IMR-90 (cell line): ENCODE results near the gene NF2. TPM values are rescaled to one million over a fixed set of nuclear protein-coding genes. Genes with fewer than 3 reads are reported as not detected.

Experiments used
- ATAC-seq: fragments of 200-7000 bp; cut with Tn5 transposase; 2 replicates; pipeline ENCODE4 v1.9.1; 2020; ENCODE audit warnings: low read depth, mild to moderate bottlenecking, moderate library complexity
- BruUV-seq: library from RNA; stranded (reverse); fragments of 400-500 nt; replicated peaks from 2 replicates; lab custom pipeline; 2021; lab: Mats Ljungman, UMichigan
- CTCF ChIA-PET: fragments of 300-600 bp; formaldehyde crosslinking; extraction: SDS; loops from one replicate; lab custom pipeline; 2021; ENCODE audit warnings: antibody characterized with exemption; lab: Yijun Ruan, JAX
- POLR2A ChIA-PET: fragments of 300-600 bp; sonication (Branson Sonifier 250); formaldehyde crosslinking; loops from one replicate; lab custom pipeline; 2022; ENCODE audit warnings: antibody characterized with exemption; ENCODE audit not compliant: unreplicated experiment; lab: Charles Lee
- DNase-seq: peaks from one replicate; pipeline ENCODE4 v3.0.0; 2013
- H2AFZ ChIP-seq: replicated peaks from 2 replicates; pipeline ENCODE3; 2013; ENCODE audit warnings: low read length, mild to moderate bottlenecking; ENCODE audit not compliant: poor library complexity
- H2AK5ac ChIP-seq: 2 replicates; pipeline ENCODE4 v1.6.1; 2013; ENCODE audit warnings: low read depth, low read length, inconsistent platforms
- H2AK9ac ChIP-seq: replicated peaks from 2 replicates; pipeline ENCODE3; 2013; ENCODE audit warnings: mild to moderate bottlenecking, low read depth, low read length, moderate library complexity; ENCODE audit not compliant: poor library complexity
- H2BK120ac ChIP-seq: 2 replicates; pipeline ENCODE4 v1.6.1; 2013; ENCODE audit warnings: low read depth, low read length, inconsistent platforms
- H2BK15ac ChIP-seq: 3 replicates; pipeline ENCODE4 v1.6.1; 2013; ENCODE audit warnings: low read depth, low read length, inconsistent platforms
- H2BK20ac ChIP-seq: 2 replicates; pipeline ENCODE4 v1.6.1; 2013; ENCODE audit warnings: low read depth, mild to moderate bottlenecking, inconsistent platforms, low read length, moderate library complexity
- H2BK5ac ChIP-seq: 2 replicates; pipeline ENCODE4 v1.6.1; 2013; ENCODE audit warnings: mild to moderate bottlenecking, low read depth, low read length, inconsistent platforms; ENCODE audit not compliant: poor library complexity, severe bottlenecking
- H3K14ac ChIP-seq: replicated peaks from 2 replicates; pipeline ENCODE4 v1.6.1; 2013; ENCODE audit warnings: low read depth, low read length, inconsistent platforms
- H3K18ac ChIP-seq: 2 replicates; pipeline ENCODE4 v1.6.1; 2013; ENCODE audit warnings: low read depth, low read length, control low read depth
- H3K23ac ChIP-seq: 2 replicates; pipeline ENCODE4 v1.6.1; 2013; ENCODE audit warnings: low read depth, low read length, inconsistent platforms
- H3K27ac ChIP-seq: 2 replicates; pipeline ENCODE4 v1.5.1; 2013; ENCODE audit warnings: mild to moderate bottlenecking, control low read depth, low read length; ENCODE audit not compliant: insufficient read depth
- H3K27me3 ChIP-seq: 2 replicates; pipeline ENCODE4 v1.6.1; 2013; ENCODE audit warnings: low read length; ENCODE audit not compliant: control insufficient read depth, insufficient read depth
- H3K36me3 ChIP-seq: 2 replicates; pipeline ENCODE4 v1.6.1; 2013; ENCODE audit warnings: low read length, mixed read lengths; ENCODE audit not compliant: control insufficient read depth, insufficient read depth
- H3K4ac ChIP-seq: 2 replicates; pipeline ENCODE4 v1.6.1; 2013; ENCODE audit warnings: low read depth, low read length, inconsistent platforms
- H3K4me1 ChIP-seq: 2 replicates; pipeline ENCODE4 v1.6.1; 2013; ENCODE audit warnings: low read length, mixed read lengths; ENCODE audit not compliant: control insufficient read depth, insufficient read depth
- H3K4me2 ChIP-seq: 2 replicates; pipeline ENCODE4 v1.6.1; 2013; ENCODE audit warnings: low read depth, mild to moderate bottlenecking, control low read depth, low read length, moderate library complexity
- H3K4me3 ChIP-seq: 2 replicates; pipeline ENCODE4 v1.5.1; 2013; ENCODE audit warnings: low read depth, mild to moderate bottlenecking, control low read depth, low read length, moderate library complexity; ENCODE audit not compliant: insufficient read depth
- H3K56ac ChIP-seq: 2 replicates; pipeline ENCODE4 v1.6.1; 2013; ENCODE audit warnings: low read length, inconsistent platforms; ENCODE audit not compliant: insufficient read depth; ENCODE audit errors: extremely low read depth
- H3K79me1 ChIP-seq, 2 experiments: 2 replicates each; pipeline ENCODE4 v1.6.1; 2013; ENCODE audit warnings: low read length in 2 of 2, inconsistent platforms in 1 of 2, low read depth in 1 of 2
- H3K9ac ChIP-seq: 2 replicates; pipeline ENCODE4 v1.6.1; 2013; ENCODE audit warnings: low read depth, low read length, control low read depth
- H3K9me1 ChIP-seq: 2 replicates; pipeline ENCODE4 v1.6.1; 2013; ENCODE audit warnings: low read length, inconsistent platforms; ENCODE audit not compliant: insufficient read depth
- H3K9me3 ChIP-seq: 2 replicates; pipeline ENCODE4 v1.6.1; 2013; ENCODE audit warnings: low read length; ENCODE audit not compliant: control insufficient read depth, insufficient read depth
- H4K20me1 ChIP-seq: 2 replicates; pipeline ENCODE4 v1.6.1; 2013; ENCODE audit warnings: low read length, inconsistent platforms; ENCODE audit not compliant: insufficient read depth
- H4K5ac ChIP-seq: 2 replicates; pipeline ENCODE4 v1.6.1; 2013; ENCODE audit warnings: mild to moderate bottlenecking, low read depth, low read length, control low read depth
- H4K8ac ChIP-seq, 2 experiments: 2 replicates each; pipeline ENCODE4 v1.6.1; 2013; ENCODE audit warnings: low read depth in 2 of 2, low read length in 2 of 2, control low read depth in 1 of 2, inconsistent platforms in 1 of 2
- H4K91ac ChIP-seq: 2 replicates; pipeline ENCODE4 v1.6.1; 2013; ENCODE audit warnings: low read depth, low read length, inconsistent platforms; ENCODE audit not compliant: insufficient read depth
- BHLHE40 ChIP-seq: fragments of 150-350 bp; IDR thresholded peaks from 2 replicates; pipeline ENCODE4 v1.6.1; 2016; ENCODE audit warnings: mild to moderate bottlenecking, low read depth, low read length
- CHD1 ChIP-seq: IDR thresholded peaks from 2 replicates; pipeline ENCODE4 v1.6.1; 2012; ENCODE audit warnings: low read depth, low read length, improper control_type of control experiment
- FOS ChIP-seq: fragments of 150-350 bp; IDR thresholded peaks from 2 replicates; pipeline ENCODE4 v1.6.1; 2016; ENCODE audit warnings: low read depth, low read length
- MAFK ChIP-seq: IDR thresholded peaks from 2 replicates; pipeline ENCODE4 v1.6.1; 2012; ENCODE audit warnings: low read depth, low read length, improper control_type of control experiment
- MXI1 ChIP-seq: IDR thresholded peaks from 2 replicates; pipeline ENCODE4 v1.6.1; 2012; ENCODE audit warnings: low read depth, mild to moderate bottlenecking, low read length, moderate library complexity, borderline replicate concordance
- NFE2L2 ChIP-seq: fragments of 150-350 bp; IDR thresholded peaks from 2 replicates; pipeline ENCODE4 v1.6.1; 2016; ENCODE audit warnings: low read depth, mild to moderate bottlenecking, low read length
- RCOR1 ChIP-seq: IDR thresholded peaks from 2 replicates; pipeline ENCODE4 v1.6.1; 2012; ENCODE audit warnings: mild to moderate bottlenecking, low read length, improper control_type of control experiment; ENCODE audit not compliant: insufficient replicate concordance
- RFX5 ChIP-seq: IDR thresholded peaks from 2 replicates; pipeline ENCODE4 v1.8.0; 2012; ENCODE audit warnings: low read depth, mild to moderate bottlenecking, low read length, moderate library complexity
- WGBS, 2 experiments: methylation state at CpG; one replicate each; pipeline versions ENCODE4 v1.1.5 to v1.1.7; 2013; ENCODE audit warnings: missing lambda C conversion rate in 2 of 2; ENCODE audit not compliant: insufficient read length in 1 of 2; ENCODE audit errors: extremely low coverage in 2 of 2; 5-methylcytosine and 5-hydroxymethylcytosine counted together
- dilution Hi-C: fragments of 300-500 bp; cut with HindIII; formaldehyde crosslinking; loops from one replicate; pipeline ENCODE4 v1.14.3; 2018; ENCODE audit warnings: low sequenced_read_pairs; ENCODE audit not compliant: unreplicated experiment
- in situ Hi-C: fragments of 300-500 bp; cut with MboI; formaldehyde crosslinking; loops from 3 replicates; pipeline ENCODE4 v1.14.3; 2019; ENCODE audit warnings: low sequenced_read_pairs, inconsistent platforms, mixed read lengths
- intact Hi-C: fragments of 100-400 bp; cut with micrococcal nuclease; formaldehyde crosslinking; loops from 2 replicates; pipeline ENCODE4 v1.10.0; 2022
- polyA plus RNA-seq, 3 experiments: library from polyadenylated mRNA; depleted of rRNA; stranded (reverse); fragments of >200 nt; gene quantifications; 2 replicates each; pipeline ENCODE4 v1.2.3, GENCODE V29; 2012; ENCODE audit warnings: low replicate concordance in 1 of 3
- total RNA-seq: library from RNA; depleted of rRNA; stranded (reverse); fragments of >200 nt; gene quantifications from 2 replicates; pipeline ENCODE4 v1.2.3, GENCODE V29; 2012

The NF2 gene
- total and polyA plus RNA-seq, 2 of the 4 experiments (the other 2 are of a cell fraction) = 59.0 to 151 TPM

DNA sequence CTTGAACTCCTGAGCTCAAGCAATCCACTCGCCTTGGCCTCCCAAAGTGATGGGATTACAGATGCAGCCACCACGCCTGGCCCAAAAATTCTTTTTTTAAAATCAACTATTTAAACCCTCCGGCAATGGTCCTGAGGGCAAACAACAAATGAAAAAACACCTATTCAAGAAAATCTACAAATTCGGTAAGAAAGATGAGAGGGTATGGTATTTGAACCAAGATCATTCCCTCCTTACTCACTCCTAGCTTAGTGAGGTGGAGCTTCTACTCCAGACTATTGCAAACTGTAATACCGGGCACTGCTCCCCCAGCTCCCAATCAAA lies 2.1 kb downstream of the NF2 start:
- H3K9me3 ChIP-seq = no peaks in the 10 kb centered on the region
- CTCF ChIA-PET = interaction anchor here (0.5 to 1.1 kb wide), 4 partner anchors 20 to 484 kb away, joined by 3 to 6 read pairs (median 3); no protein-coding TSS in a partner anchor
- H4K5ac ChIP-seq = no peak overlapping the region
- H4K8ac ChIP-seq = peak overlapping the region in 1 of 2 experiments; percentile 10; a peak in 1 of 4 replicates
- peak overlapping the region; percentile 35 for H3K23ac ChIP-seq
- WGBS, 2 experiments = 100% methylated on average over 1 of the region's 5 CpGs; no CpG with 5 or more reads in 1 of the 2 experiments
- intact Hi-C loops = no loop called here
- peak overlapping the region; percentile 100 for H3K4me2 ChIP-seq
- no peak overlapping the region; the same call in 1 of the 2 replicates for H3K4ac ChIP-seq
- peak overlapping the region; percentile 38 for H2AK9ac ChIP-seq
- POLR2A ChIA-PET = interaction anchor here (0.5 kb wide), 1 partner anchor 11 kb away, joined by 10 read pairs; no protein-coding TSS in a partner anchor
- H3K79me1 ChIP-seq = peaks cover 5 to 47% of the 10 kb centered on the region in 2 experiments
- H3K9ac ChIP-seq = no peak overlapping the region
- no peak overlapping the region for H2AFZ ChIP-seq
- ATAC-seq (no peak), DNase-seq (no peak)
- H3K18ac ChIP-seq = no peak overlapping the region
- dilution Hi-C loops = no loop called here
- no peak overlapping the region for H2AK5ac ChIP-seq
- no peak overlapping the region for H2BK120ac ChIP-seq
- no TSS peak for BruUV-seq
- TF ChIP-seq MXI1 (no peak), NFE2L2 (no peak), MAFK (no peak), RCOR1 (no peak), FOS (no peak), RFX5 (no peak), CHD1 (no peak), BHLHE40 (no peak)
- in situ Hi-C loops = no loop called here
- peaks cover 10% of the 10 kb centered on the region; the same call in 1 of the 2 replicates for H3K4me1 ChIP-seq
- no peak overlapping the region for H3K4me3 ChIP-seq
- peak overlapping the region; percentile 60; the same call in 1 of the 2 replicates for H3K27ac ChIP-seq
- H4K20me1 ChIP-seq = peaks cover 7% of the 10 kb centered on the region; the same call in 1 of the 2 replicates
- peaks cover 5% of the 10 kb centered on the region for H3K36me3 ChIP-seq
- H3K27me3 ChIP-seq = no peaks in the 10 kb centered on the region
- peaks cover 6% of the 10 kb centered on the region for H3K9me1 ChIP-seq
- H2BK20ac ChIP-seq = no peak overlapping the region
- H2BK5ac ChIP-seq = peak overlapping the region; percentile 43
- no peak overlapping the region for H2BK15ac ChIP-seq
- peak overlapping the region; percentile 25; the same call in 1 of the 2 replicates for H3K14ac ChIP-seq
- H4K91ac ChIP-seq = no peak overlapping the region
- no peak overlapping the region for H3K56ac ChIP-seq
